GM21529 (cell line): ENCODE data around the gene ADAMTSL1.

Experiments
- ATAC-seq: cut with Tn5 transposase; IDR thresholded peaks from one replicate; pipeline ENCODE4 v1.9.1; 2021; ENCODE audit not compliant: unreplicated experiment

The ADAMTSL1 gene

GRCh38 chr9:18726546-18726945, 252.6 kb downstream of the ADAMTSL1 start:
- no peak for ATAC-seq

- ATAC-seq, result no peak
Measured at GRCh38 chr9:18727904-18728303, 254.0 kb downstream of the ADAMTSL1 start.

GRCh38 chr9:18728642-18729041, 254.7 kb downstream of the ADAMTSL1 start:
- no peak for ATAC-seq

- ATAC-seq, result no peak
Measured at GRCh38 chr9:18730241-18730640, 256.3 kb downstream of the ADAMTSL1 start.

- ATAC-seq, result no peak
Measured at GRCh38 chr9:18739127-18739526, 265.2 kb downstream of the ADAMTSL1 start.

GRCh38 chr9:18739641-18740318, 265.8 kb downstream of the ADAMTSL1 start:
- ATAC-seq, result no peak

DNA sequence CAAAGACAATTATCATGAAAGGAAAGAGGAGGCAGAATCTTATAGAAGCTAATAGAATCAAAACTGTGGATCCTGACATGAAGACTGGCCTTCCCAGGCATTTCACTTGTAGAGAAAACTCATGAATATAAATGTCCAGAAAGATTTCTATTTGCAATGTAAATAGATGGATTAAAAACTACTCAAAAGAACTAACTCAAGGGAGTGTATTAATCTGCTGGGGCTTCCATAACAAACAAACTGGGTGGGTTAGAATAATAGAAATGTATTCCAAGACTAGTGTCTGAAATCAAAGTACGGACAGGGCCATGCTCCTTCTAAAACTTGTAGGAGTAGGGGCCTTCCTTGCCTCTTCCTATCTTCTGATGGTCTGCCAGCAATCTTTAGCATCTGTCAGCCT, 267.4 kb downstream of the ADAMTSL1 start:
- no peak for ATAC-seq

DNA sequence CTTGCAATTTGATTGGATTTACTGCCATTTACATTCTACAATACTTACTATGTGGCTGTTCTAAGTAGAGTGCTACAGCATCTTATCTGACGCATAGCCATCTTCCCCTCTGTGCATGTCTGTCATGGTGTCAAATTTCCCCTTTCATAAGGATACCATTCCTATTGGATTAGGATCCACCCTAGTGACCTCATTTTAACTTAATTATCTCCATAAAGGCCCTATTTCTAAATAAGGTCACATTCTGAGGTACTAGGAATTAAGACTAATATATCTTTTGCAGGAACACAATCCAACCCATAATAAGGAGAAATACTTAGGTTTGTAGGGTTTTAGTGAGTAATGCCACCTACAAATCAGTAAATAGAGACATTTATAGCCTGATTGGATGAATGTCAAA, 268.0 kb downstream of the ADAMTSL1 start:
- no peak for ATAC-seq

- ATAC-seq, result no peak
Measured at GRCh38 chr9:18743421-18743820, 269.5 kb downstream of the ADAMTSL1 start.

GRCh38 chr9:18743971-18744370, 270.0 kb downstream of the ADAMTSL1 start:
- no peak for ATAC-seq

DNA sequence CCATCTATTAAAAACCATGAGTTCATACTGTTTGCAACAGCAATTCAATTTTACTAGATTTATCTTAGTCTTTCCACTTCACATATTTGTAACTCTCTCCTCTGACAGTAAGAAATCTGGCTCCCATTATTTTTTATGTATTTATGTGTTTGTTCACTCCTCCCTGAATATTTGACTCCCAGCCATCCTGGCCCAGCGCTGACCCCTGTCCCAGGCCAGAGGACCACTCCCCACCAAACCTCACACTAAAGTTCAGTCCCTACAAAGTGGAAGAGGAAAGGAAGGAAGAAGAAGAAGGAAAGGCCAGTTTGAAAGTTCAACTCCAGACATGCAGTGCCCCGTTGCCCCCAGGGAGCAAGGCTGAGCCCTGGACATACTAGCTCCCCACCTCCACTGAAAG, 271.8 kb downstream of the ADAMTSL1 start:
- ATAC-seq, result no peak

DNA sequence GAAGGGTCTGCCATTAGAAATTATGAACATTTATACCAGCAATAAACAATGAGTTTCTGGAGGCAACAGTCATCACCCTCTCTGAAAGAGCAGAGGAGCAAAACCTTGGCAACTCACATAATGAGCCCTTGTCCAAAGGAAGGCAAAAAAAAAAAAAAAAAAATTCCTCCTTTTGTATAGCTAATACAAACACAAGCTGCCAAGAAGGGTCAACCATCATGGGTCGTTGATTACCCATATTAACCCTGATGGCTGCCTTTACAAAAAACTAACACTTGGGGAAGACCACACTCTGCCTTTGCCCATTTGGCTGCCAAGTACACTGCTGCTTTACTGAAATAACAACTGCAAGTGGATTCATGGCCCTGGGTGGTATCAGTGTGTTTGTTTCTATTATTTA, 272.7 kb downstream of the ADAMTSL1 start:
- ATAC-seq, result no peak

- ATAC-seq, result no peak
Measured at GRCh38 chr9:18747595-18747994, 273.6 kb downstream of the ADAMTSL1 start.

- ATAC-seq, result no peak
Measured at GRCh38 chr9:18748251-18748701, 274.3 kb downstream of the ADAMTSL1 start.

DNA sequence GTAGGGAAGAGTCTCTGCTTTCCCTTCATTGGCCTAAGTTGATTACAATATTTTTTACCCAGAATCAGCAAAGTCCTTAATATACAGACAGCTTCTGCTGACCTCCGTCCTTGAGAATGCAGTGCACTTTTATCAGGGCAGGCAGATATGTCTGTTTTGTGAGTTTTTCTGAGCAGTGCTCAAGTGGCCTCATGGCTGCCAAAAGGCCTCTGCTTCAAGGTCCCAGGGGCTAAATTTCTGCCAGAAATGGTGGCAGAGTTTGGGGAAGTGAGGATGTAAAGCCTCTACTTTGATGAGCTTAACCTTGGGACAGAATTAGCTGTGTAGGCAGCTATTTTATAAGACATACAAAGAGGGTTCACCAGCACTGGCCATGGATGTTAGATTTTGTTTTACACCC, 275.8 kb downstream of the ADAMTSL1 start:
- ATAC-seq, result no peak

DNA sequence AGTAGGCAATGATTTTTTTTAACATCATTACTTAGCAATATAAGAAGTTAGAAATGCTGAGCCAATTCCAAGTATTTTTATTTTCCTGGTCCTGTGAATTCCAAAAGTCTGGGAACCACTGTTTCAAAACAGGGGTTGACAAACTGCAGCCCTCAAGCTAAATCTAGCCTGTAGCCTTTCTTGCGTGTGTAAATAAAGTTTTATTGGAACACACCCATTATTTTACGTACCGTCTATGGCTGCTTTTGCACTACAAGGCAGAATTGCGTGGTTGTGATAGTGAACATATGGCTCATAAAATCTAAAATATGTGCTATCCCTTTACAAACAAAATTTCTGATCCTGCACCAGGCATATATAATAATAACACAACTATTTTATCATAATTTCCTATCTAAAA, 280.0 kb downstream of the ADAMTSL1 start:
- no peak for ATAC-seq

GRCh38 chr9:18754537-18754936, 280.6 kb downstream of the ADAMTSL1 start:
- no peak for ATAC-seq

DNA sequence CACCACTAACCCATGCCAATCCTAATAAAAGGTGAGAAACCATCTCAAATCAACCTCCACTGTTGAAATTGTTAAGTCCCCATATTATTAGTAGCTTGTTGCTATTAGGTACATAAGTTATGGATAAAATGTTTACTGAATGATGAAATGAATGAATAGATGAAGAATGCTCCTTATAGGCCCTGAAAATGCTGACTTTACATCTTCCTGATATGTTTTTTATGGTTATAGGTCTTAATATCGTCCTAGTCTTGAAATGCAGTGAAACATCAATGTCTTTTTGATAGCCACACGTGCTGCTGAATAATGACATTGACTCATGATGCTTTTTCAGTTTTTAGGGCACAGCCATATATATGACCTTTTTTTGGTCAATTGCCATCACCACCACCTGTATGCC, 281.3 kb downstream of the ADAMTSL1 start:
- ATAC-seq, result no peak

- ATAC-seq, result no peak
Measured at GRCh38 chr9:18756712-18757125, 282.8 kb downstream of the ADAMTSL1 start.

- no peak for ATAC-seq
Measured at GRCh38 chr9:18759827-18760226, 285.9 kb downstream of the ADAMTSL1 start.

DNA sequence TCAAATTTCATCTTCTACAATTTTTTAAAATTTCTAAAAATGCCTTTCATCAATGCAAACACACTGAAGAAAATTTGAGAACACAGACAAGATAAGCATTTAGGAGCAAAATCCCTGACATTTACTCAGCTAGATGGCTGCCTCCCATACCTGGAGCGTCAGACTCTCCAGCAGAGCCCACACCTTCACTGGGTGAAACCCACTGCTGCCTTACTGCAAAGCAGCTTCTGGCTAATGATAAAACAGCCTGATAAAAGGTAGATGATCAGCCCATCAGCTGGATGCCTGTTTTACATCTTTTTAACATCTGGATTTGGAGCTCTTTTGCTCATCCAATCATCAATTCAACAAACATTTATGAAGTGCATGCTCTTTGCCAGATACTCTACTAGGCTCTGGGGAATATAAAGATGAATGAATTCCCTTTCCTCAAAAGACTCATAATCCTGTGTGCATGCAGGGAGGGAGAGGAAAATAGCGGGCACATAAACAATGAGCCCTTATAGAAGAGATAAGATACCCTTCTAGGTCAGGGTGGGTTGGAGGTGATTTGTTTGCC, 287.9 kb downstream of the ADAMTSL1 start:
- ATAC-seq, result no peak

DNA sequence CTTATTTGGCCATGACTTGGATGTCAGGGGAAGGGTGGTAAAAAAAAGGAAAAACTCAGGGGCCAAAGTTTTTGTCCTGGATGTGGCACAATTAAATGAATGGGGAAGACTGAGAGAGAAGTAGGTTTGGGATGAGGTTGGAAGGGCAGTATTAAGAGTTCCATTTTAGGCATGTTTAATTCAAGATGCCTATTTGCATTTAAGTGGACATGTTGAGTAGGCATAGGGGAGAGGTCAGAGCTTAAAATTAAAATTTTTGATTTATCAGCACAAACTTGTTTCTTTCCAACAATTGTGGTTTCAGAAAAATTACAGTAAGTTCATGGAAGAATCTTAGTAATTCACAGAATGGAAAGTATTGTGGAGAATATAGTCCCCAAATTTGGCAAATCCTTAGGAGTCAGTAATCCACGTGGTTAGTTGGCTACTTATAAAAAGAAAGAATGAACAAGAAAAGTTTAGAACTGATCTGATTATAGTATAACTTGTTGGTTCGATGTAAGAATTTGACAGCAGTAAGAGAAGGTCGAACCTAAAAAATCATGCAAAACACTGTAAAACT, 293.1 kb downstream of the ADAMTSL1 start:
- ATAC-seq, result no peak
